ENCODE measurements around the gene SIGLEC11. TPM values are rescaled to one million over a fixed set of nuclear protein-coding genes. Genes with fewer than 3 reads are reported as not detected.

SIGLEC11 gene
- polyA plus RNA-seq, 1 experiment, result not detected

GRCh38 chr19:49933643-49934042 is 27.3 kb downstream of the SIGLEC11 start:
- TF ChIP-seq CTCF (IDR thresholded peaks at IDR 0.05; ENCODE audit: insufficient read depth, low read depth, low read length), result no peak
- POLR2A ChIA-PET, result no interaction called here
- no peak overlapping the region for H3K4me3 ChIP-seq (ENCODE audit: low read depth, low read length)
- no peak for DNase-seq (ENCODE audit: low read depth)
- CTCF ChIA-PET, result interaction anchor here (1.3 kb wide), 1 partner anchor 202 kb away, joined by 5 read pairs; no protein-coding TSS in a partner anchor
- H3K36me3 ChIP-seq (ENCODE audit: control insufficient read depth, insufficient read depth, low read length), result peaks cover 4% of the 10 kb centered on the region; the same call in 1 of the 2 replicates
- no peaks in the 10 kb centered on the region for H3K27me3 ChIP-seq (ENCODE audit: control insufficient read depth, insufficient read depth, low read length)

- CTCF ChIA-PET, result interaction anchor here (1.3 kb wide), 1 partner anchor 203 kb away, joined by 5 read pairs; no protein-coding TSS in a partner anchor
- no peak for TF ChIP-seq CTCF (IDR thresholded peaks at IDR 0.05; ENCODE audit: insufficient read depth, low read depth, low read length)
- H3K27me3 ChIP-seq (ENCODE audit: control insufficient read depth, insufficient read depth, low read length), result no peaks in the 10 kb centered on the region
Measured at GRCh38 chr19:49932731-49933131, 28.2 kb downstream of the SIGLEC11 start.

GRCh38 chr19:49932041-49932451 is 28.9 kb downstream of the SIGLEC11 start:
- TF ChIP-seq CTCF (IDR thresholded peaks at IDR 0.05; ENCODE audit: insufficient read depth, low read depth, low read length), result no peak
- ChIA-PET CTCF (no interaction called here), POLR2A (no interaction called here)
- H3K4me3 ChIP-seq (ENCODE audit: low read depth, low read length), result no peak overlapping the region
- peaks cover 7% of the 10 kb centered on the region for H3K36me3 ChIP-seq (ENCODE audit: control insufficient read depth, insufficient read depth, low read length)
- no peaks in the 10 kb centered on the region for H3K27me3 ChIP-seq (ENCODE audit: control insufficient read depth, insufficient read depth, low read length)
- no peak for DNase-seq (ENCODE audit: low read depth)

More at GRCh38 chr19:49932731-49933131, 28.2 kb downstream of the SIGLEC11 start:
- H3K4me3 ChIP-seq (ENCODE audit: low read depth, low read length), result no peak overlapping the region
- POLR2A ChIA-PET, result no interaction called here
- no peak for DNase-seq (ENCODE audit: low read depth)
- H3K36me3 ChIP-seq (ENCODE audit: control insufficient read depth, insufficient read depth, low read length), result peaks cover 4% of the 10 kb centered on the region; the same call in 1 of the 2 replicates

DNA sequence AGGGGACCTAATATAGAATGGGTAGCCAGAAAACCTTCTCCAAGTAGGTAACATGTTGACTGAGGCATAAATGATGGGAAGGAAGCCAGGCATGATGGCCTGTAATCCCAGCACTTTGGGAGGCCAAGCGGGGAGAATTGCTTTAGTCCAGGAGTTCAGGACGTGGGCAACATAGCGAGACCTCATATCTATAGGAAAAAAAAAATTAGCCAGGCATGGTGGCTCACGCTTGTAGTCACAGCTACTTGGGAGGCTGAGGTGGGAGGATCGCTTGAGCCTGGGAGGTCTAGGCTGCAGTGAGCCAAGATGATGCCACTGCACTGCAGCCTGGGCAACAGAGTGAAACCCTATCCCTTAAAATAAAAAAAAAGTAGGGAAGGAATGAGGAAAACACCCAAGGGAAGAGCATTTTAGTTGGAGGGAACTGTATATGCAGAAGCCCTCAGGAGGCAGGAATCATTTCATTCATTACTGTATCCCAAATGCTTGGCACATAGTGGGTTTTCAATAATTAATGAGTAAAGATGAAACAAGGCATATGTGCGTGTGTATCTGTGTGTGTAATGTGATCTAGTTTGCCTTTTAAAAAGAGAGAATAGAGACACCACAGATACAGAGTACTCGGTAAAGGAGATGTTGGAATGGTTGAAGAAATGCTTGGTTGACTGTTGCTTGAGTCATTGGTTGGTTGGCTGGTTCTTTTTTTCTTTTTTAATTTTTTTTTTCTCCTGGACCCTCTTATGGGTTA is 29.5 kb downstream of the SIGLEC11 start:
- DNase-seq (ENCODE audit: low read depth), result no peak
- ChIA-PET POLR2A (no interaction called here), CTCF (interaction anchor here (1.2 kb wide), 1 partner anchor 205 kb away, joined by 4 read pairs; no protein-coding TSS in a partner anchor)

More for the DNA sequence above, 29.5 kb downstream of the SIGLEC11 start:
- Histone ChIP-seq H3K4me3 (ENCODE audit: low read depth, low read length) (no peak overlapping the region), H3K36me3 (ENCODE audit: control insufficient read depth, insufficient read depth, low read length) (peaks cover 8% of the 10 kb centered on the region), H3K27me3 (ENCODE audit: control insufficient read depth, insufficient read depth, low read length) (no peaks in the 10 kb centered on the region)
- TF ChIP-seq CTCF (IDR thresholded peaks at IDR 0.05; ENCODE audit: insufficient read depth, low read depth, low read length), result no peak
